ENCODE results near the gene METTL24.
"Not testable (repeated sequence)": the region's sequence is repeated elsewhere in the genome, so short reads cannot be mapped to it uniquely, and the experiment has no call there.

The METTL24 gene

DNA sequence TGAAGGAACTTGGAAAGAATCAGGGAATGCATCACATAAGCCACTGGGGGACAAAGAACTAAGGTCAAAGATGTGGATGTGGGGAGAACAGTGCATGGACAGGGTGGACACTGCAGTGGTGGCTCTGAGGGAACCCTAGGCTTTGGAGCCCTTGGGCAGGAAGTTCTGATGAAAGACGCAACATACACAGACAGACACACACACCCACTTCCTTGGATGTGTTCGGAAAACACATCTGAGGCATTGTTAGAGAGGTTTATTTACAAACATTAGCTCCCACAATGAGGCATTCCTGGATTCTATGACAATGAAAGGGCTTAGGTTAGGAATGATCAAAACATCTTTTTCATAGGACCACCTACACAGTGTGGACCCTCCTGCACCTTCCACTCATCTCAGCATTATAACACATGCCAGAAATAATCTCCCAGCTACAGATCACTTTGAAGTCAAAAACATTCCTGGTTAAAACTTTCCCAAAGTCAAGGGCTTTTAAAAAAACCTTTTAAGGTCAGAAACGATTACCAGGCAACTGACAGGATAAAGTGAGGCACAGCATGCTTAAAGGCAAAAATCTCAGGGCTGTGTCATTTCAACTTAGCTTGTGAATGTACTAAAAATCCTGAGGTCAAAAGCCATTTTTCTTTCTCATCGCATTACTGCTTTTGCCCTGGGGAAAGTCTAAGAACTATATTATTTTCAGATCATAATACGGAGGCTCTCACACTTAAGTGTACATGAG, 6.4 kb upstream of the METTL24 start:
- no peak overlapping the region for H3K27ac ChIP-seq
- no peak for DNase-seq (ENCODE audit: low read depth, low spot score)

DNA sequence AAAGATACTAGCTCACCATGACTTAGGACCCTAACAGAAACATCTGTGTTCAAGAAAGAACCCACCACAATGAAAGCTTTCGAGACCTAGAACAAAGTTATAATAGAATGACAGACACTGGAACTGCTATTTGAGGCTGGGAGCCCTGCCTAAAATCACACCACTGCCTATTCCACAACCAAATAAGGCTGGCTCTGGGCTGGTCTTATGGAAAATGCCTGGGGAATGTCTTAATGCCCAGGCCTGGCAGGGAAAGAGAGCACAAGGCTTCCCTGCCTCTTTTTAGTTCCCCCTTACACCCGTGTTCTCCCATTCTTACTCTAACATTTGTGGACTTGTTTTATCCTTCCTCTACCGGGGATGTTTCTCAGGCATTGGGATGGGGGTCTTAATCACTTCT, 5.6 kb upstream of the METTL24 start:
- DNase-seq (ENCODE audit: low read depth, low spot score) = no peak
- H3K27ac ChIP-seq = no peak overlapping the region

DNA sequence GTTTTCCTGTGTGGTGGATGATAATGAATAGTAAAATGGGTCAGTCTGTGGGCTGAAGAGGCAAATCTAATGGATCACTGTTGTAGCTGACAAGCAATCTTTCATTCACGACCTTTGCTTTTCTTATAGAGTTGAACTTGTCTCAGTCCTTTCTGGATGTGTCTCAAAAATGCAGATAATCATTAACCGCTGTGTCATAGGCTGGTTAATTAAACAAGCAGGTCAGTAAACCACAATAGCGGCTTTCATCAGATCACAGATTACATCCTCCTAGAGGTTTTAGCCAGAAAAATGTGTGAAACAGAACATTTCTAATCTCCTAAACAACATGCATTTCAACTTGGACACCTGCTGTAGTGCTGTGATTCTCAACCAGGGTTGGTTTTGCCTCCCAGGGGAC, 2.5 kb upstream of the METTL24 start:
- no peak for DNase-seq (ENCODE audit: low read depth, low spot score)
- H3K27ac ChIP-seq = no peak overlapping the region

DNA sequence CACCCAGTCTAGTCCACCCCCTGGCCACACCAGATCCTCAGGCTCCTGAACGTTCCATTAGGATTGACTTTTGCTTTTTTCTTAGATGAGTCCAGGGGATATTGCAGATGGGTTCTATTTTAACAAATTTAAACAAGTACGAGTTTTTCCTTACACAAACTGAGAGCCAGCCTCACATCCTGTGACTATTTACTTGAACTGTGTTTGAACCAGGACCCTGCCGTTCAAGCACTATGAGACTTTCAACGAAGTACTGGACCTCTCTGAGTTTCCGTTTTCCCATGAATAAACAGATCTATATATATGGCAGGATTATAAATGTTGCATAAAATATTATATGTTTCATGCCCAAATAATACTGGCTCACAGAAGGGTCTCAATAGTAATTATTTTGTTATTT, 1.4 kb upstream of the METTL24 start:
- DNase-seq (ENCODE audit: low read depth, low spot score) = no peak
- no peak overlapping the region for H3K27ac ChIP-seq

DNA sequence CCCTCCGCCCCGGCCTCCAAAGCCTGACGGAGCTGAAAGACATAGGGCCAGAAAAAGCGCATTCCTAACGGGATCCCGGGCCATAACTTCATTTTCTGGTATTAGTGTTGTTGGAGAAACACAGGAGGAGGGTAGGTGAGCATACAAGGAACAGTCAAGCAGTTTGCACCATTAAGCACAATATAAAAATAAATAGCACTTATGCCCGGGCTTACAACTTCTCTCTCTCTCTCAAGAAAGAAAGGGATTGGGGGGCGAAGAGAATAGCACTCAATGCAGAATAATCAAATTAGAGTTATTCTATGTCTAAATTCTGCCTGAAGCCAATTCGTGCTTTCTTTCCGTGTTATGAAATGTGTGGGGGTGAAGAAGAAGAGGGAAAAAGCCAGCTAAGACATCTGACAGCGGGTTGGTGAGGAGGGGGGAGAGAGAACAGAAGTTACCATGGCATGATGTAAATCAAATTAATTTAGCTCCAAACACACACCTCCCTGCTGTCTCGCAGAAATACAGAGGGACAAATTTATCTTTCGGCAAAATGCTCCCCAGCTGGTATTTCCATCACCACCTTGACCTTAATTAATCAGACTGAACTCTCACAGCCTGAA, 508 bp upstream of the METTL24 start:
- no peak for DNase-seq (ENCODE audit: low read depth, low spot score)
- no peak overlapping the region for H3K27ac ChIP-seq

DNA sequence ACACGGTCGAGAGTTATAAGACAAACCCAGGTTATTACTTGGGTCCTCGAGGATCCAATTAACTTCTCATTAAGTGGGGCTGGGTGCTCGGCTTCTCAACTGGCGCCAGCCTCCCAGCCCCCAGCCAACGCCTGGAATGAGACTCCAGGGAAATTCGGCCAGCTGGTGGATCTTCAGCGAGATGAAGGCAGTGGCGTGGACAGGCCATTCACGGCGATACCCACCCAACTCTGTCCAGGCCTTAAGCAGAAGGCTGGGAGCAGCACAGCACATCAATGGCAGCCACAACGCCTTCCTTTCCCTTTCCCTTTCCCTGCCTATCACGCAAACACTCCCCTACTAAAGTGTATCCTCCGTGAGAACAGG, 868 bp downstream of the METTL24 start:
- DNase-seq (ENCODE audit: low read depth, low spot score) = no peak
- no peak overlapping the region for H3K27ac ChIP-seq

DNA sequence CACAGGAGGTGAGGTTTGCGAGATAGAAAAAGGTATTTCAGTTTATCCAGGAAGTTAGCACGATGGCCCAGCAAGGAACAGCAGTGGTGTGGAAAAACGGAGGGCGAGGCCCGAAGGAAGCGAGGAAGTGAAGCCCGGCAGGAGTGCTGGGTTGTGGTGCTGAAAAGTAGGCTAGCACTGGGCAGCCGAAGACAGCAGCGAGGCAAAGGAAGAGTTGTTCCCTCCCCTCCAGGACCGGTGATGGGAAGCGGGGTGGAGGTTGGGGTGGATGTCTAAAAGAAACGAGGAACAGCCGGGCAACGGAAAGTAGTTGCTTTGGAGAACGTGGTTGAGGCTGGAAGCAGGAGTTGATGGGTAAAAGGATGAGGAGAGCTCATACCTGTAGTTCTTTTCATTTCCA, 1.4 kb downstream of the METTL24 start:
- no peak for DNase-seq (ENCODE audit: low read depth, low spot score)
- H3K27ac ChIP-seq = no peak overlapping the region

DNA sequence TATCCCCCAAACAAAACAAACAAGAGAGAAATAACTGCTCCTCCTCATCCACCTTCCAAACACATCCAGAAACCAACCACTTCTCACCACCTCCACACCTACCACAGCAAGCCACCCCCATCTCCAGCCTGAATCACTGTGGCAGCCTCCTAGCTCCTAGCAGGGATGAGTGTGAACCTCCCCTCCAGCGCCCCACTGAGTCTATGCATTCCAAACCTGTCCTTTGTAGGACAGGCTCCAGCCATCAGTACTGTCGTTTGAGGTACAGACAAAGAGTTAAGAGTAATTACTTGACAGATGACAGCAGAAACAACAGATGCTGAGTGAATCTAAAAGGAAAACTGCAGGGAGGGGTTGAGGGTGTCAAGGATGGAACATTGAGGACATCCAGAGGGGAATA, 2.4 kb downstream of the METTL24 start:
- DNase-seq (ENCODE audit: low read depth, low spot score) = no peak
- H3K27ac ChIP-seq = no peak overlapping the region

DNA sequence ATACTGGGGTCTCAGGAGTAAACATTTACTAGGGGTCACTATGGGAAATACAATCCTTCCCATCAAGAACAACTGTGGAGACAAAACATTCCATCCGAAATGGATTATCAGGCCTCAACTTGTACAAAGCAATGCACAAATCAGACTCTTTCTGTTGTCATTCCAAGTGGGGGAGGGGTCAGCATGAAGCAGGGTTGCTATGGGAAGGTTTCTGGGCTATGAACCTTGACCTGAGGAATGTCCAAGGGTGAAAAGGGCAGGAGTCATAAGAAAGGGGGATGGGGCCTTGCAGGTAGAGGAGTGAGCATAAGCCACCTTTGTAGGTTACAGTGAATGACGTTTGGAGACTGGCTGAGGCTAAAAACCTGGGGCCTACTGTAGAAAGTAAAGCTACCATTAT, 3.1 kb downstream of the METTL24 start:
- no peak overlapping the region for H3K27ac ChIP-seq
- DNase-seq (ENCODE audit: low read depth, low spot score) = no peak

DNA sequence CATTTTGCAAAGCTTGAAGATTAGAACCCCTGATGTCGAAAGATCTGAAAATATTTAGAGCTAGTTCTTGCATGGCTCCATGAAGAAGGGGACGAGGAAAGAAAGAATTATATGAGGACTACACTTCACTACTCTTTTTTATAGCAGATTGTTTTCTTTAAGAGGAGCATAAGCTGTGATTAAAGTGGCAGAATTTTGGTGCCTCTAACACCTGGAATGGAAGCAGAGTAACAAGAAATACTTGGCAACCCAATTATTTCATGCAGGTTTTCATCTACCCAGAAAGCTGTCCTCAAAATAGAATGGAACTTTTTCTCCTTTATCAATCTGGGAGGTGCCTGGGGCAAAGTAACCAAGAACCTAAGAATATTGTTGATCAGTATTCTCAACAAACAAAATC, 4.0 kb downstream of the METTL24 start:
- no peak for DNase-seq (ENCODE audit: low read depth, low spot score)
- no peak overlapping the region for H3K27ac ChIP-seq

DNA sequence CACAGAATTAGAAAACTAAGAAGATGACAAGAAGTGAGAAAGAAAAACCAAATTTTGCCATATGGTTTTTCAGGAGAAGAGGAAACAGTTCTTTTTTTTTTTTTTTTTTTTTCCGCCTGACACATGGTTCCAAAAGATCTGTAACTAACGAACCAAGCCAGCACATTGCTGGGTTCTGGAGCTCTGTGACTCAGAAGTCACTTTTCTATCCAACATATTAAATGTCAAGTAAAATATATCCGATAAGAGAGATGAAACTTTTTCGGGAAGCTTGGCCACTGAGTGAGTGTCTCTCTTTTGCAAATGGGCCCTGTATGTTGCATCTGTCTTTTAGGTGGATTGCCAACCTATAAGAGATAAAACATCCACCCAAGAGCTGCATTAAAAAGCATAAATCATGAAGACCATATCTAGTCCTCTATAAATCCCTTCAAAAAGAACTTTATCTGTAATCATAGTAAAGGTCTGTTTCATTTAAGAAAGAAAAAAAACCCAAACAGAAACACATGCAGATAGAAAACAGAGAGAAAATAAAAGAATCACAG, 4.6 kb downstream of the METTL24 start:
- DNase-seq (ENCODE audit: low read depth, low spot score) = no peak
- no peak overlapping the region for H3K27ac ChIP-seq

DNA sequence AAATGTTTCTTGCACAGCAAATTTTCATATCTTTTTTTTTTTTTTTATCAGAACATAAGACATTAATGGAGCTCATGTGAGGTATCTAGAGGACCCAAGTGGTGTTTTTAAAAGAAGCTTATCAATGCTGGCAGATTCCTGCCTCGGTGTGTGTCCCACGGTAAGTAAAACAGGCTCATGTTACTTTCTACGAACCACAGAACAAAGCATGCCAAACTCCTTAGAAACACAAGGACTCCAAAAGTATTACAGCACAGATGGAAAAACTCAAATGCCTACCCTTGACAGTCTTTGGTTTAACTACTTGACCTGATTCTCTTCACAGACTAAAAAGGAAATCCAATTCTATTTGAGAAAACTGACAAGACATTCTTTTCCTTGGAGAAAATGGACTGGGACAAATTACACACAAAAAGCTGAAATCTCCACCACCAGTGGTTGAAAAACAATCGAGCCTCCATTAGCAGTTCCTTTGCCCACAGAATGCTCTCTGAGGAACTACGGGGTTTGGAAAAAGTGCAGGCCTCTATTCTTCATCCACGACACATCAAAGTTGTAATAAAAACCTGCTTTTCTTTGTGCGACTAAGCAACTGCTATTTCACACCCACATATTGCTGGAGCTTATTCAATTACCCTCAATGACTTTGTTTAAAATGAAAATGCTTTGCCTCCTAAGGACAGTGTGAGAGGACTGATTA, 5.4 kb downstream of the METTL24 start:
- H3K27ac ChIP-seq = no peak overlapping the region
- no peak for DNase-seq (ENCODE audit: low read depth, low spot score)

DNA sequence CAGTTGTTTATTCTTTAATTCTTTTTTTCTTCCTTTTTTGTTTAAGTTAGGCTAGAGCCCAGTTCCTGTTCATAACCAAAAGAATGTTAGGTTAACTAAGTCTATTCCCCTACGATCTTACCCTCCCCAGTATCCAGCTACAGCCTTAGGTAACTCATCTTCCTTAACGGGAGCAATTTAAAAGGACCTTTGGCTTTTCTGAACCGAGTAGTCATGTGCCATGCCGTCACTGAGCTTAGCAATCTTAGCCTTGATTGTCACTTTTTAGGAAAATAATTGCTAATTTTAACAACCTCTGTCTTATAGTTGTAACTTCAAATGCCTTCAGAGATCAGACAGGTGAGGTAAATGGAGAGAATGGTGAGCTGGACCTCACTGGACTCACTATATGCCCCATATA, 6.2 kb downstream of the METTL24 start:
- H3K27ac ChIP-seq = no peak overlapping the region
- DNase-seq (ENCODE audit: low read depth, low spot score) = no peak

DNA sequence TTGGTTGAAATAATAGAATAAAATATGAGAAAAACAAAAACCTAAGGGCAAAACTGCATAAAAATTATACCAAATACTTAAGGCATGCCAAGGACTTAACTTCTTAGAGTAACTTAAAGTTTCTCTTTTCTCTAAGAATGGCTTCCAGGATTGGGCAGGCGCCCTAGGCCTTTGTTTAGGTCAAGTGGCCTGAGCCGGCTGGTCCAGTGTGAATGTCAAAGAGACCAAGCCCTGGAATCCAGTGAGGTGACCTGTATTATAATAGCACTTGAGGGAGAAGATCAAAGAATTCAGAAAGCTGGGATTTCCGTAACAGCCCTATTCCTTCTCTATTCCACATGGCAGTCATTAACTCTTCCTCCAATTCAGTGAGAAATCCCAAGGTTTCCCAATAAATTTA, 6.6 kb downstream of the METTL24 start:
- DNase-seq (ENCODE audit: low read depth, low spot score) = no peak
- H3K27ac ChIP-seq = no peak overlapping the region

DNA sequence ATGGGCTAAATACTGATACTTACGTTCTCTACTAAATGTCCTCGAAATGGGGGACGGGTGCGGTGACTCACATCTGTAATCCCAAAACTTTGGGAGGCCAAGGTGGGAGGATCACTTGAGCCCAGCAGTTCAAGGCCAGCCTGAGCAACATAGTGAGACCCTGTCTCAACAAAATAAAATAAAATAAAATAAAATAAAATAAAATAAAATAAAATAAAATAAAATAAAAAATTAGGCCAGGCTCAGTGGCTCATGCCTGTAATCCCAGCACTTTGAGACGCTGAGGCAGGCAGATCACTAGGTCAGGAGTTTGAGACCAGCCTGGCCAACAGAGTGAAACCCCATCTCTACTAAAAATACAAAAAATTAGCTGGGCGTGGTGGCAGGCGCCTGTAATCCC, 7.6 kb downstream of the METTL24 start:
- not testable (repeated sequence) for H3K27ac ChIP-seq

DNA sequence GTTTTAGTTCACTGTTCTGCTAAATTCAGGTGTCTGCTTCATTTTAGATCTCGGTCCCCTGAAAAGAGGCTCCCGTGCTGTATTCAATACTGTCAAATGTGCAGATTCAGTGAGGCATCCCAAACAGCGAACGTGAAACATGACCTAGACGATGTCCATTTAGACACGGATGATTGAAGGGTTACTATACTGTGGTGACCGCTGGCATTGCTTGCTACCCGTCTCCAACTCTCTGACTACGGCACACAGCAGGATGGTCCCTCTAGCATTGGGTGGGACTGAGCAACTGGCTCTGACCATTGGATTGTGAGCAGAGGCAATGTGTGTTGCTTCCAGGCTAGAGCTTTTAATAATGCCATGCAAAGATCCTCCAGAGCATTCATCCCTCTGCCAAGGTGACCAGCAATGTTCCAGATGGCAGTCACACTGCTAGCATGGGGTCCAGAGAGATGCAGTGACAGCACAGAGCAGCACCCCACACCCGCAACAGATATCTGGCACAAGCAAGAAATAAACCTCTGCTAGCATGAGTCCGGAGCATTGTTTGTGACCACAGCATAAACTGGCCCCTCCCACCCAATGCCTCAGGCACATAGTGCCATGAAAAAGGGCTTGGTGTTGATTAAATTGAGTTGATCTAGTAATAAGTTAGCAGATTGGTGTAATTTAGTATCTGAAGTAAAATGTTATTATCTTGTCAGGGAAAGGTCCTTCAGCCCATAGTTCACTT, 9.0 kb downstream of the METTL24 start:
- no peak overlapping the region for H3K27ac ChIP-seq
- no peak for DNase-seq (ENCODE audit: low read depth, low spot score)

More for the DNA sequence above, 7.6 kb downstream of the METTL24 start:
- not testable (repeated sequence) for DNase-seq (ENCODE audit: low read depth, low spot score)

DNA sequence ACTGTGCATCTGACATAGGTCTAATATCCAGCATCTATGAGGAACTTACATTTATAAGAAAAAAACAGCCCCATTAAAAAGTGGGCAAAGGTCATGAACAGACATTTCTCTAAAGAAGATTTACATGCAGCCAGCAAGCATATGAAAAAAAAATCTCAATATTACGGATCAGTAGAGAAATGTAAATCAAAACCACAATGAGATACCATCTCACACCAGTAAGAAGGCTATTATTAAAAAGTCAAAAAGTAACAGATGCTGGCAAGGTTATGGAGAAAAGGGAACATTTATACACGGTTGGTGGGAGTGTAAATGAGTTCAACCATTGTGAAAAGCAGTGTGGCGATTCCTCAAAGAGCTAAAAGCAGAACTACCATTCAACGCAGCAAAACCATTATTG, 13.1 kb downstream of the METTL24 start:
- DNase-seq (ENCODE audit: low read depth, low spot score) = no peak
- H3K27ac ChIP-seq = no peak overlapping the region

DNA sequence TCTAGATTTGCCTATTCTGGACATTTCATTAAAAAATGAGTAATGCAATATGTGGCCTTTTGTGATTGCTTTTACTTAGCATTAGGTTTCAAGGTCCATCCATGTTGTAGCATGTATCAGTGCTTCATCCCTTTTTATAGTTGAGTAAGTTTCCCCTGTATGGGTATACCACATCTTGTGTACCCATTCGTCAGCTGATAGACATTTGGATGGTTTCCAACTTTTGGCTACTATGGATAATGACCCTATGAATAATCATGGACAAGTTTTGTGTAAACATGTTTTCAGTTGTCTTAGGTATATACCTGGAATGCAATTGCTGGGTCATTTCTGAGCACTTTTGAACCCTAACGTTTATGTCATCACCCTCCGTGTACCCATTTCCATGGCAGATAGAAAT, 15.4 kb downstream of the METTL24 start:
- DNase-seq (ENCODE audit: low read depth, low spot score) = peak; percentile 10

DNA sequence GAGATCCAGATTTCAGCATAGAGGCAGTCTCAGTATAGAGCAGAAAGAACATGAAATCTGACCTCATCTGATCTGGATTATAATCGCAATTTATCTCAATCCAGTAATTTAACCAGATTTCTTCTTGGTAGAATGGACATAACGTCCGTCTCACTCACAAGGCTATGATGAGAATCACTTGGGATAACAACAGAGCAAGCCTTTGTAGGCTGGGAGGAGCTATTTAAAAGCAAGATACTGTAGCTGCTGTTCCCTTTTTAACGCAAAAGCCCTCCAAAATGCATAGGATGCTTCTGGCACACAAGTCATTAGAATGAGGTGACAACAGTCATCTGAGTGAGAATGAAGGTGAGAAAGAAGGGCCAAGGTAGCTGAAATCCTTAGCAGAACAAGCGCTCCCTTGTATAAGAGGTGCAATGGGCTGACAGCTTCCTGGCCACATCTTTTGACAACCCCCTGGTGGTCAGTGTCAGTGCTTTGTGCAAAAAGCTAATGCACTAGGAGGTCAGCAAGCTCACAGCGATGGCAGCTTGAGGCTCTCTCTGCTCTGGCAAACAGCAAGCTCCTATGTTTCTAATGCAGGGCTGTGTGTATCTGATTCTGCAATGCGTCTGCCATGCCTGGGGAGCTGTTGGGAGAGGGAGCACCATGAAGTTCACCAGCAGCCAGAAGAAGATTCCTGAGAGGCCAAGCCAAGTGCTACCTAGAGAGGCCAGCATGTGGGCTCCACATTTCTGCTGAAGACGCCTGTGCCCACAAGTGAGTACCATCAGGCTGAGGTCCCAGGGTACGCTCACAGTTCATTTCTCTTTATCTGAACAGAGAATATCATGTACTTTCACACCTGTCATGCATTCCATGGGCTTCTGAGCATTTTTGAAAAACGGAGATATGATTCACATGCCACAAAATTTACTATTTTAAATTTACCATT, 16.2 kb downstream of the METTL24 start:
- no peak for DNase-seq (ENCODE audit: low read depth, low spot score)
- no peak overlapping the region for H3K27ac ChIP-seq

More for the DNA sequence above, 15.4 kb downstream of the METTL24 start:
- no peak overlapping the region for H3K27ac ChIP-seq

DNA sequence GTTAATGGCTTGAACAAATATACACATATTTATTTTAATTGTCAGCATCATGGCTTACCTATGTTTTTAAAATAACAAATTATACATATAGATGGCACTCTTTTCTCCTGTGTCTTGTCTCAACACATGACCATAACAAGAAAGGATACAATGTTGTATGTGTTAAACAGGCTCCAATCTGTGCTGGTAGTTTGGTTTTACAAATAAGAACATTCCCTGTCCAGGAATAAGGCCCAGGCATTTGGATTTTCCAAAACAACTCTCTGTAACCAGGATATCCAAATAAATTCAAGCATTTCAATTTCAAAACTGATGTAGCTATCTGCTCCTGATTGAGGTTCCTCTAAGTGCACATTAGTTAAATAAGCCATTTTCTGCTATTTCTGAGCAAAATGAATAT, 17.1 kb downstream of the METTL24 start:
- no peak overlapping the region for H3K27ac ChIP-seq
- no peak for DNase-seq (ENCODE audit: low read depth, low spot score)

Measured in epithelial cell of prostate (primary cell).